Measurements from ENCODE around the gene SPDYE6. TPM values are rescaled to one million over a fixed set of nuclear protein-coding genes. Genes with fewer than 3 reads are reported as not detected.
"Not testable (repeated sequence)": the region's sequence is repeated elsewhere in the genome, so short reads cannot be mapped to it uniquely, and the experiment has no call there.

The SPDYE6 gene
- total and polyA plus RNA-seq, 4 donors = 2.4 TPM; not detected in 3

- WGBS = 71% methylated on average over 4 of the region's 5 CpGs
- not testable (repeated sequence) for H3K27ac ChIP-seq (ENCODE audit: low read depth in 1 of 2, low read length in 2 of 2); DNase-seq (ENCODE audit: low spot score)
Observed at GRCh38 chr7:102328863-102329262, 27.4 kb downstream of the SPDYE6 start.

DNA sequence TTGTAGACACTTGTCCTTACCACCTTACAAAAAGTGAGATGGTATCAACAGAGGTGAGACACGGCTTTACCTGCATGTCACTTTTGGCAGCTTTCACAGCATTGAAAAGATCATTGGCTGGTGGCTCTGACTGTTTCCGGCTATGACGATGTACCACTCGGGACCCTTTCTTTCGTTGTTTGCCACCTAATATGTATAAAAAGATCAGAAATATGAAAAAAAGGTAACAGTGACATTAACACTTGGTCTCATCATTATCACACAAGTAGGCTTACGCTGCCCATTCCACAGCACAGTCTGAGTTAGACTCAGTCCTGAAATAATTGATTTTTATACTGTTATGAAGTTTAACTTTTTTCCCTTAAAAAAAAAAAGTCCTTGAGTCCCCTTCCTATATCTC lies 29.1 kb downstream of the SPDYE6 start:
- H3K9me3 ChIP-seq (ENCODE audit: control insufficient read depth in 4 of 4, low read length in 3 of 4); DNase-seq (ENCODE audit: low spot score); H3K4me1 ChIP-seq (ENCODE audit: control insufficient read depth in 4 of 4, insufficient read depth in 4 of 4, low read length in 3 of 4); H3K36me3 ChIP-seq (ENCODE audit: control insufficient read depth in 4 of 4, insufficient read depth in 3 of 4, low read depth in 1 of 4, low read length in 3 of 4); H3K9ac ChIP-seq (ENCODE audit: low read depth in 1 of 2, low read length in 2 of 2); H3K4me3 ChIP-seq (ENCODE audit: low read depth in 1 of 3, low read length in 3 of 3); H3K27me3 ChIP-seq (ENCODE audit: control insufficient read depth in 4 of 4, insufficient read depth in 4 of 4, low read length in 3 of 4); H3K27ac ChIP-seq (ENCODE audit: low read depth in 1 of 2, low read length in 2 of 2): not testable (repeated sequence)
- 81% methylated on average over 6 of the region's 6 CpGs for WGBS

More at GRCh38 chr7:102328863-102329262, 27.4 kb downstream of the SPDYE6 start:
- not testable (repeated sequence) for H3K9ac ChIP-seq (ENCODE audit: low read depth in 1 of 2, low read length in 2 of 2); H3K4me3 ChIP-seq (ENCODE audit: low read depth in 1 of 3, low read length in 3 of 3); H3K9me3 ChIP-seq (ENCODE audit: control insufficient read depth in 4 of 4, low read length in 3 of 4); H3K4me1 ChIP-seq (ENCODE audit: control insufficient read depth in 4 of 4, insufficient read depth in 4 of 4, low read length in 3 of 4); H3K27me3 ChIP-seq (ENCODE audit: control insufficient read depth in 4 of 4, insufficient read depth in 4 of 4, low read length in 3 of 4); H3K36me3 ChIP-seq (ENCODE audit: control insufficient read depth in 4 of 4, insufficient read depth in 3 of 4, low read depth in 1 of 4, low read length in 3 of 4)

GRCh38 chr7:102326157-102326889 lies 29.9 kb downstream of the SPDYE6 start:
- Histone ChIP-seq H3K27ac (ENCODE audit: low read depth in 1 of 2, low read length in 2 of 2) (no peak overlapping the region), H3K4me1 (ENCODE audit: control insufficient read depth in 4 of 4, insufficient read depth in 4 of 4, low read length in 3 of 4) (no peaks in the 10 kb centered on the region), H3K36me3 (ENCODE audit: control insufficient read depth in 4 of 4, insufficient read depth in 3 of 4, low read depth in 1 of 4, low read length in 3 of 4) (no peaks in the 10 kb centered on the region), H3K9me3 (ENCODE audit: control insufficient read depth in 4 of 4, low read length in 3 of 4) (no peaks in the 10 kb centered on the region), H3K4me3 (ENCODE audit: low read depth in 1 of 3, low read length in 3 of 3) (no peak overlapping the region), H3K9ac (ENCODE audit: low read depth in 1 of 2, low read length in 2 of 2) (no peak overlapping the region), H3K27me3 (ENCODE audit: control insufficient read depth in 4 of 4, insufficient read depth in 4 of 4, low read length in 3 of 4) (no peaks in the 10 kb centered on the region)
- WGBS = 88% methylated on average over 11 of the region's 11 CpGs
- TF ChIP-seq SP1 (IDR thresholded peaks at IDR 0.05) (no peak), GABPA (IDR thresholded peaks at IDR 0.05 in 1 of 2, conservative IDR thresholded peaks at IDR 0.05 in 1 of 2) (no peak), CTCF (IDR thresholded peaks at IDR 0.05; ENCODE audit: low read depth, low read length, missing input control) (no peak), FOXA2 (IDR thresholded peaks at IDR 0.05) (no peak), EGR1 (IDR thresholded peaks at IDR 0.05; ENCODE audit: low read depth in 2 of 2) (no peak), MAX (IDR thresholded peaks at IDR 0.05) (no peak), HNF4A (conservative IDR thresholded peaks at IDR 0.05) (no peak), RAD21 (IDR thresholded peaks at IDR 0.05) (no peak), HNF4G (IDR thresholded peaks at IDR 0.05) (no peak), JUND (IDR thresholded peaks at IDR 0.05) (no peak), RXRA (IDR thresholded peaks at IDR 0.05) (no peak)
- DNase-seq (ENCODE audit: low spot score) = no peak

DNA sequence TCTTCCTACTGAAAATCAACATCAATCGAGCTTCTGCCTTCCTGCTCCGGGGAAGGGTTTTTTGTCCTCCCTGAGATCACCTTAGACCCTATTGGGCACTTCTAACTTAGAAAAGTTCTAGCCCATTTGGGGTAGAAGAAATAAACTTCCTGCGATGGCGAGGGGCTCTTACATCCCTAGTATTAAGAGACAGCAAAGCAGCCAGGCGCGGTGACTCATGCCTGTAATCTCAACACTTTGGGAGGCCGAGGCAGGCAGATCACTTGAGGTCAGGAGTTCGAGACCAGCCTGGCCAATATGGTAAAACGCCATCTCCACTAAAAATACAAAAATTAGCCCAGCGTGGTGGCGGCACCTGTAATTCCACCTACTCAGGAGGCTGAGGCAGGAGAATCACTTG lies 31.1 kb downstream of the SPDYE6 start:
- not testable (repeated sequence) for H3K36me3 ChIP-seq (ENCODE audit: control insufficient read depth in 4 of 4, insufficient read depth in 3 of 4, low read depth in 1 of 4, low read length in 3 of 4); DNase-seq (ENCODE audit: low spot score); H3K9ac ChIP-seq (ENCODE audit: low read depth in 1 of 2, low read length in 2 of 2); H3K4me1 ChIP-seq (ENCODE audit: control insufficient read depth in 4 of 4, insufficient read depth in 4 of 4, low read length in 3 of 4); H3K27ac ChIP-seq (ENCODE audit: low read depth in 1 of 2, low read length in 2 of 2); H3K27me3 ChIP-seq (ENCODE audit: control insufficient read depth in 4 of 4, insufficient read depth in 4 of 4, low read length in 3 of 4); H3K9me3 ChIP-seq (ENCODE audit: control insufficient read depth in 4 of 4, low read length in 3 of 4); H3K4me3 ChIP-seq (ENCODE audit: low read depth in 1 of 3, low read length in 3 of 3)
- 93% methylated on average over 11 of the region's 11 CpGs for WGBS
